ENCODE measurements around the gene EIF3F.

- TF ChIP-seq CTCF (IDR thresholded peaks at IDR 0.05 in 2 of 3, conservative IDR thresholded peaks at IDR 0.05 in 1 of 3; ENCODE audit: control insufficient read depth in 2 of 3, extremely low read depth in 1 of 3, insufficient read depth in 1 of 3, low read depth in 3 of 3, low read length in 3 of 3) (no peak), MAX (IDR thresholded peaks at IDR 0.05; ENCODE audit: low read depth, low read length) (no peak), EZH2 (IDR thresholded peaks at IDR 0.05; ENCODE audit: borderline replicate concordance, control insufficient read depth, low read depth, low read length) (no peak), BRCA1 (IDR thresholded peaks at IDR 0.05; ENCODE audit: low read depth, low read length) (no peak), CREM (IDR thresholded peaks at IDR 0.05; ENCODE audit: low read depth) (no peak), TAF1 (IDR thresholded peaks at IDR 0.05; ENCODE audit: borderline replicate concordance, low read depth, low read length) (no peak), DPF2 (IDR thresholded peaks at IDR 0.05) (no peak), ZZZ3 (IDR thresholded peaks at IDR 0.05; ENCODE audit: control insufficient read depth, insufficient read length, low read depth) (no peak), RAD21 (IDR thresholded peaks at IDR 0.05; ENCODE audit: insufficient read depth, low read depth, low read length) (no peak), FOXK2 (IDR thresholded peaks at IDR 0.05) (no peak), POLR2A (IDR thresholded peaks at IDR 0.05; ENCODE audit: low read depth, low read length) (no peak), KAT2A (conservative IDR thresholded peaks at IDR 0.05; ENCODE audit: control insufficient read depth, low read depth, low read length) (no peak), NBN (IDR thresholded peaks at IDR 0.05) (no peak), SPI1 (IDR thresholded peaks at IDR 0.05; ENCODE audit: borderline replicate concordance, insufficient read depth, low read depth, low read length) (no peak)
Observed at GRCh38 chr11:8035200-8035855, 48.2 kb downstream of the EIF3F start.
